ENCODE results near the gene DVL1. TPM values are rescaled to one million over a fixed set of nuclear protein-coding genes. Genes with fewer than 3 reads are reported as not detected.

The DVL1 gene
- polyA plus RNA-seq, 1 donor from 2014 or later, result 100 TPM

GRCh38 chr1:1394116-1394515 lies 44.9 kb upstream of the DVL1 start:
- Histone ChIP-seq H3F3A (ENCODE audit: insufficient read depth, low read length, poor library complexity, severe bottlenecking) (no peaks in the 10 kb centered on the region), H3K9me3 (ENCODE audit: low read length) (no peaks in the 10 kb centered on the region), H3K27me3 (ENCODE audit: insufficient read depth, low read depth, low read length) (no peaks in the 10 kb centered on the region), H3K27ac (ENCODE audit: low read length) (no peak overlapping the region), H3K36me3 (ENCODE audit: insufficient read depth, low read length) (no peaks in the 10 kb centered on the region), H4K20me1 (ENCODE audit: insufficient read depth) (no peaks in the 10 kb centered on the region), H3K79me2 (replicated peaks; ENCODE audit: insufficient read depth, low read length) (peaks cover 25% of the 10 kb centered on the region), H3K4me3 (ENCODE audit: low read length) (no peak overlapping the region), H2AFZ (ENCODE audit: low read depth, low read length) (no peak overlapping the region), H3K4me2 (ENCODE audit: low read length) (no peak overlapping the region), H3K9ac (ENCODE audit: low read length) (no peak overlapping the region), H3K9me2 (ENCODE audit: insufficient read depth, low read length) (no peaks in the 10 kb centered on the region)
- no peak for TF ChIP-seq CTCF (IDR thresholded peaks at IDR 0.05; ENCODE audit: poor library complexity, severe bottlenecking)
- TF ChIP-seq SMC3 (conservative IDR thresholded peaks at IDR 0.05; ENCODE audit: poor library complexity), result no peak

GRCh38 chr1:1393428-1393827 lies 44.2 kb upstream of the DVL1 start:
- no peaks in the 10 kb centered on the region for H3K27me3 ChIP-seq (ENCODE audit: insufficient read depth, low read depth, low read length)
- H3K4me3 ChIP-seq (ENCODE audit: low read length), result no peak overlapping the region
- no peaks in the 10 kb centered on the region for H3K9me2 ChIP-seq (ENCODE audit: insufficient read depth, low read length)
- H3K9ac ChIP-seq (ENCODE audit: low read length), result no peak overlapping the region
- no peaks in the 10 kb centered on the region for H3F3A ChIP-seq (ENCODE audit: insufficient read depth, low read length, poor library complexity, severe bottlenecking)
- H3K9me3 ChIP-seq (ENCODE audit: low read length), result no peaks in the 10 kb centered on the region
- H3K4me2 ChIP-seq (ENCODE audit: low read length), result no peak overlapping the region
- no peaks in the 10 kb centered on the region for H4K20me1 ChIP-seq (ENCODE audit: insufficient read depth)
- H2AFZ ChIP-seq (ENCODE audit: low read depth, low read length), result no peak overlapping the region
- TF ChIP-seq SMC3 (conservative IDR thresholded peaks at IDR 0.05; ENCODE audit: poor library complexity), result no peak
- TF ChIP-seq RAD21 (conservative IDR thresholded peaks at IDR 0.05), result no peak
- TF ChIP-seq TAF1 (IDR thresholded peaks at IDR 0.05; ENCODE audit: low read depth), result no peak
- no peak for TF ChIP-seq REST (IDR thresholded peaks at IDR 0.05; ENCODE audit: borderline replicate concordance)
- no peak for TF ChIP-seq EP300 (conservative IDR thresholded peaks at IDR 0.05; ENCODE audit: poor library complexity, severe bottlenecking)
- TF ChIP-seq EZH2 (IDR thresholded peaks at IDR 0.05; ENCODE audit: borderline replicate concordance, insufficient read depth, low read length, poor library complexity, severe bottlenecking), result no peak
- TF ChIP-seq MXI1 (conservative IDR thresholded peaks at IDR 0.05; ENCODE audit: poor library complexity, severe bottlenecking), result no peak
- TF ChIP-seq POLR2AphosphoS5 (IDR thresholded peaks at IDR 0.05), result no peak
- TF ChIP-seq CTCF (IDR thresholded peaks at IDR 0.05; ENCODE audit: poor library complexity, severe bottlenecking), result no peak
- H3K36me3 ChIP-seq (ENCODE audit: insufficient read depth, low read length), result no peaks in the 10 kb centered on the region
- H3K79me2 ChIP-seq (replicated peaks; ENCODE audit: insufficient read depth, low read length), result peaks cover 19% of the 10 kb centered on the region
- no peak overlapping the region for H3K27ac ChIP-seq (ENCODE audit: low read length)
